ENCODE measurements around the gene MTIF3.

Gene MTIF3

GRCh38 chr13:27423333-27423732, 27.0 kb downstream of the MTIF3 start:
- no peak for DNase-seq (ENCODE audit: low read depth in 2 of 2)
- H3K4me3 ChIP-seq (replicated peaks in 1 of 2; ENCODE audit: low read depth in 2 of 2, low read length in 2 of 2), result no peak overlapping the region
- no peak for TF ChIP-seq CTCF (IDR thresholded peaks at IDR 0.05; ENCODE audit: low read depth, low read length)

GRCh38 chr13:27421101-27421871, 29.1 kb downstream of the MTIF3 start:
- no peak for DNase-seq (ENCODE audit: low read depth in 2 of 2)
- H3K4me3 ChIP-seq (replicated peaks in 1 of 2; ENCODE audit: low read depth in 2 of 2, low read length in 2 of 2), result no peak overlapping the region
- TF ChIP-seq CTCF (IDR thresholded peaks at IDR 0.05; ENCODE audit: low read depth, low read length), result no peak

- no peak for DNase-seq (ENCODE audit: low read depth in 2 of 2)
- no peak overlapping the region for H3K4me3 ChIP-seq (replicated peaks in 1 of 2; ENCODE audit: low read depth in 2 of 2, low read length in 2 of 2)
- no peak for TF ChIP-seq CTCF (IDR thresholded peaks at IDR 0.05; ENCODE audit: low read depth, low read length)
Measured at GRCh38 chr13:27419328-27419727, 31.0 kb downstream of the MTIF3 start.

GRCh38 chr13:27415116-27415515, 35.2 kb downstream of the MTIF3 start:
- DNase-seq (ENCODE audit: low read depth in 2 of 2), result no peak
- H3K4me3 ChIP-seq (replicated peaks in 1 of 2; ENCODE audit: low read depth in 2 of 2, low read length in 2 of 2), result no peak overlapping the region
- no peak for TF ChIP-seq CTCF (IDR thresholded peaks at IDR 0.05; ENCODE audit: low read depth, low read length)

GRCh38 chr13:27411341-27411740, 39.0 kb downstream of the MTIF3 start:
- no peak for TF ChIP-seq CTCF (IDR thresholded peaks at IDR 0.05; ENCODE audit: low read depth, low read length)
- DNase-seq (ENCODE audit: low read depth in 2 of 2), result no peak
- no peak overlapping the region for H3K4me3 ChIP-seq (replicated peaks in 1 of 2; ENCODE audit: low read depth in 2 of 2, low read length in 2 of 2)

GRCh38 chr13:27409013-27409412, 41.4 kb downstream of the MTIF3 start:
- H3K4me3 ChIP-seq (replicated peaks in 1 of 2; ENCODE audit: low read depth in 2 of 2, low read length in 2 of 2), result no peak overlapping the region
- no peak for TF ChIP-seq CTCF (IDR thresholded peaks at IDR 0.05; ENCODE audit: low read depth, low read length)
- DNase-seq (ENCODE audit: low read depth in 2 of 2), result no peak

GRCh38 chr13:27408074-27408473, 42.3 kb downstream of the MTIF3 start:
- no peak for TF ChIP-seq CTCF (IDR thresholded peaks at IDR 0.05; ENCODE audit: low read depth, low read length)
- DNase-seq (ENCODE audit: low read depth in 2 of 2), result no peak
- H3K4me3 ChIP-seq (replicated peaks in 1 of 2; ENCODE audit: low read depth in 2 of 2, low read length in 2 of 2), result no peak overlapping the region

All from cardiac fibroblast (primary cell).